ENCODE data around the gene POLE.

The POLE gene

GRCh38 chr12:132635076-132635955 lies 51.8 kb downstream of the POLE start:
- Histone ChIP-seq H3K27ac (ENCODE audit: low read depth, low read length) (no peak overlapping the region), H3K9me2 (replicated peaks; ENCODE audit: control insufficient read depth, low read length) (no peaks in the 10 kb centered on the region), H3K4me1 (ENCODE audit: control insufficient read depth, low read length) (no peaks in the 10 kb centered on the region), H3K27me3 (ENCODE audit: control insufficient read depth, low read length) (no peaks in the 10 kb centered on the region), H3K36me3 (ENCODE audit: control insufficient read depth, low read length) (peaks cover 94% of the 10 kb centered on the region), H3F3A (ENCODE audit: control insufficient read depth, insufficient read depth) (no peaks in the 10 kb centered on the region), H4K20me1 (ENCODE audit: control insufficient read depth, insufficient read depth, low read depth, low read length) (peaks cover 7% of the 10 kb centered on the region; the same call in 1 of the 2 replicates), H3K9me3 (ENCODE audit: control insufficient read depth, insufficient read depth, low read length) (no peaks in the 10 kb centered on the region), H3K4me3 (ENCODE audit: low read length) (no peak overlapping the region), H3K4me2 (ENCODE audit: low read length) (no peak overlapping the region), H3K79me2 (ENCODE audit: control insufficient read depth, low read length) (0 out of 2 replicates have a peak, but pooled peaks cover 6% of the 10 kb centered on the region)
- TF ChIP-seq EZH2phosphoT487 (IDR thresholded peaks at IDR 0.05; ENCODE audit: borderline replicate concordance, low read length), result no peak
- no peak for TF ChIP-seq CTCF (IDR thresholded peaks at IDR 0.05; ENCODE audit: low read depth, low read length, poor library complexity, severe bottlenecking)

- peaks cover 7% of the 10 kb centered on the region; the same call in 1 of the 2 replicates for H4K20me1 ChIP-seq (ENCODE audit: control insufficient read depth, insufficient read depth, low read depth, low read length)
- no peaks in the 10 kb centered on the region for H3F3A ChIP-seq (ENCODE audit: control insufficient read depth, insufficient read depth)
- no peak overlapping the region for H3K4me2 ChIP-seq (ENCODE audit: low read length)
- H3K9me2 ChIP-seq (replicated peaks; ENCODE audit: control insufficient read depth, low read length), result no peaks in the 10 kb centered on the region
- H3K4me1 ChIP-seq (ENCODE audit: control insufficient read depth, low read length), result no peaks in the 10 kb centered on the region
- H3K9me3 ChIP-seq (ENCODE audit: control insufficient read depth, insufficient read depth, low read length), result no peaks in the 10 kb centered on the region
- H3K27ac ChIP-seq (ENCODE audit: low read depth, low read length), result no peak overlapping the region
- peaks cover 98% of the 10 kb centered on the region for H3K36me3 ChIP-seq (ENCODE audit: control insufficient read depth, low read length)
- TF ChIP-seq EZH2phosphoT487 (IDR thresholded peaks at IDR 0.05; ENCODE audit: borderline replicate concordance, low read length) (no peak), CTCF (IDR thresholded peaks at IDR 0.05; ENCODE audit: low read depth, low read length, poor library complexity, severe bottlenecking) (no peak)
- H3K4me3 ChIP-seq (ENCODE audit: low read length), result no peak overlapping the region
- no peaks in the 10 kb centered on the region for H3K27me3 ChIP-seq (ENCODE audit: control insufficient read depth, low read length)
- 0 out of 2 replicates have a peak, but pooled peaks cover 6% of the 10 kb centered on the region for H3K79me2 ChIP-seq (ENCODE audit: control insufficient read depth, low read length)
Measured at GRCh38 chr12:132634411-132634990, 52.6 kb downstream of the POLE start.

GRCh38 chr12:132633901-132634300 lies 53.2 kb downstream of the POLE start:
- Histone ChIP-seq H3K79me2 (ENCODE audit: control insufficient read depth, low read length) (0 out of 2 replicates have a peak, but pooled peaks cover 6% of the 10 kb centered on the region), H3K4me3 (ENCODE audit: low read length) (no peak overlapping the region), H4K20me1 (ENCODE audit: control insufficient read depth, insufficient read depth, low read depth, low read length) (peaks cover 7% of the 10 kb centered on the region; the same call in 1 of the 2 replicates), H3K9me3 (ENCODE audit: control insufficient read depth, insufficient read depth, low read length) (no peaks in the 10 kb centered on the region), H3K27me3 (ENCODE audit: control insufficient read depth, low read length) (no peaks in the 10 kb centered on the region), H3K27ac (ENCODE audit: low read depth, low read length) (no peak overlapping the region), H3K9me2 (replicated peaks; ENCODE audit: control insufficient read depth, low read length) (no peaks in the 10 kb centered on the region), H3K4me2 (ENCODE audit: low read length) (no peak overlapping the region), H3K36me3 (ENCODE audit: control insufficient read depth, low read length) (peaks cover 99% of the 10 kb centered on the region), H3F3A (ENCODE audit: control insufficient read depth, insufficient read depth) (no peaks in the 10 kb centered on the region; the same call in 1 of the 2 replicates), H3K4me1 (ENCODE audit: control insufficient read depth, low read length) (no peaks in the 10 kb centered on the region)
- TF ChIP-seq EZH2phosphoT487 (IDR thresholded peaks at IDR 0.05; ENCODE audit: borderline replicate concordance, low read length) (no peak), CTCF (IDR thresholded peaks at IDR 0.05; ENCODE audit: low read depth, low read length, poor library complexity, severe bottlenecking) (no peak)

All from DOHH2 (cell line).